ELR (cell line): ENCODE measurements around the gene RARS1.

Experiments
- DNase-seq: peaks from one replicate; pipeline ENCODE4 v3.0.0-alpha.2; 2015; ENCODE audit warnings: low read depth

RARS1 gene

GRCh38 chr5:168557389-168557788, 71.1 kb downstream of the RARS1 start:
- DNase-seq = no peak

GRCh38 chr5:168562279-168562678, 76.0 kb downstream of the RARS1 start:
- DNase-seq = no peak

- no peak for DNase-seq
Measured at GRCh38 chr5:168563959-168564358, 77.7 kb downstream of the RARS1 start.

GRCh38 chr5:168568738-168569137, 82.5 kb downstream of the RARS1 start:
- DNase-seq = no peak
